ENCODE measurements around the gene KCNMA1.

- TF ChIP-seq POLR2AphosphoS5 (IDR thresholded peaks at IDR 0.05; ENCODE audit: low read depth, low read length) (no peak), RAD21 (IDR thresholded peaks at IDR 0.05; ENCODE audit: low read length) (no peak), TCF12 (IDR thresholded peaks at IDR 0.05) (no peak), CTCF (IDR thresholded peaks at IDR 0.05) (no peak), CHD2 (IDR thresholded peaks at IDR 0.05; ENCODE audit: low read length, partially characterized antibody) (no peak)
These were observed 37.0 kb downstream of the KCNMA1 start for GRCh38 chr10:77600640-77601039.

All from SK-N-SH (cell line).